ENCODE data around the gene IGSF8.
A peak's percentile ranks its signal among the peaks of the same experiment; 100 is the strongest.

Gene IGSF8, protein sequence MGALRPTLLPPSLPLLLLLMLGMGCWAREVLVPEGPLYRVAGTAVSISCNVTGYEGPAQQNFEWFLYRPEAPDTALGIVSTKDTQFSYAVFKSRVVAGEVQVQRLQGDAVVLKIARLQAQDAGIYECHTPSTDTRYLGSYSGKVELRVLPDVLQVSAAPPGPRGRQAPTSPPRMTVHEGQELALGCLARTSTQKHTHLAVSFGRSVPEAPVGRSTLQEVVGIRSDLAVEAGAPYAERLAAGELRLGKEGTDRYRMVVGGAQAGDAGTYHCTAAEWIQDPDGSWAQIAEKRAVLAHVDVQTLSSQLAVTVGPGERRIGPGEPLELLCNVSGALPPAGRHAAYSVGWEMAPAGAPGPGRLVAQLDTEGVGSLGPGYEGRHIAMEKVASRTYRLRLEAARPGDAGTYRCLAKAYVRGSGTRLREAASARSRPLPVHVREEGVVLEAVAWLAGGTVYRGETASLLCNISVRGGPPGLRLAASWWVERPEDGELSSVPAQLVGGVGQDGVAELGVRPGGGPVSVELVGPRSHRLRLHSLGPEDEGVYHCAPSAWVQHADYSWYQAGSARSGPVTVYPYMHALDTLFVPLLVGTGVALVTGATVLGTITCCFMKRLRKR

DNA sequence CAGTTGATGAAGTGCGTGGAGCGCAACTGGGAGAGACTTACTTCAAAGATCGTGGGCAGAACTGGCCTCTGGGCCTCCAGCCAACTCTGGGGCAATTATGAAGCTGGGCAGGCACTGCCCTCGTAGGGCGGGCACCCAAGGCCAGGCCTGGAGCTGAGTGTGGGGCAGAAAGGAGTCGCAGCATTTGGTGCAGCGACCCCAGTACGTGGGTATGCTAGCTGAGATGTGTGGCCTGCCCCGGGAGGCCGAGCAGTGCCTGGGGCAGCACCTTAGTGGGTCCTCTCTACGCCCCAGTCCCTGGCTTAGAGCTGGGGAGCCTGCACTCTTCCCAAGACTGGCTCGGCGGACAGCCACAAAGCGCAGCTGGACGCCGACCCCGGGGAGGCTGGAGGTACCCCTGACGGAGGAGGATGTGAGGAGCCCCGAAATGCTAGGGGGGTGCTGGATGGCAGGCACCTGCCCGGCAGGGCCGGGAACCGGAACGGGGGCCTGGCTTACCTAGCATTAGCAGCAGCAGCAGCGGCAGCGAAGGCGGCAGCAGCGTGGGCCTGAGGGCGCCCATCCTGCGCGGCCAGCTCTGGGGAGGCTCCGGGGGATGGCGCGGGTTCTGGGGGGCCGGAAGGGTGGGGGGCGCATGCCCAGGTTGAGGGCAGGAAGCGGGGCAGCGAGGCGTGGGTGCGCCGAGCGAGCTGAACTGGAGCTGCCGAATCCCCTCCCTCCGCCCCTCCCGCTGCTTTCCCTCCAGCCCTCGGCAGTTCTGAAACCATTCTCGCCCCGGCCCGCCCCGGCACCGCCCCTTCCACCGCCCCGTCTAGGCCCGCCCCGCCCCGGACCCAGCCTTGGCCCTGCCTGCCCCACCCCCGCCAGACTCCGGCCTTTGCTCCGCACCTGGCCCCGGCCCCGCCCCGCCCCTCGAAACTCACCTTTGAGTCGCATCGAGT is at the start of gene IGSF8:
TSS of gene IGSF8 (minus strand) at position 709 of the 941 bp plus-strand sequence. CDS start at position 562, 147 bp downstream.
- DNase-seq: peak; percentile 95

DNA sequence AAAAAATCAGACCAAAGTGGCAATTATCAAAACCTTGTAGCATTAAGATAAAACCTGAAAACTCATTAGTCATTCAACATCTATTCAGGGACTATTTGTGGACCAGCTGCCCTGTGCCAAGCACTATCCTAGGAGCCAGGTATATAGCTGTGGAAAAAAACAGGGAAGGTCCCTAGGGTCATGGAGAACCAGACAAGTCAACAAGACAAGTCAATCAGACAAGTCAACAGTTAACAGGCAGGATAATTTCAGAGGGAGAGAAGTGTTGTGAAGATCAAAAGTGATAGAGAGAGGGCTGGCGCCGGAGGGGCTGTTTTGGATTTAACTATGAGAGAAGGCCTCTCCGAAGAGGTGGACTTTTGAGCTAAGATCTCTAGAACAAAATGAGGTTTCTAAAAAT is 49.7 kb upstream of the IGSF8 start:
- DNase-seq: no peak

DNA sequence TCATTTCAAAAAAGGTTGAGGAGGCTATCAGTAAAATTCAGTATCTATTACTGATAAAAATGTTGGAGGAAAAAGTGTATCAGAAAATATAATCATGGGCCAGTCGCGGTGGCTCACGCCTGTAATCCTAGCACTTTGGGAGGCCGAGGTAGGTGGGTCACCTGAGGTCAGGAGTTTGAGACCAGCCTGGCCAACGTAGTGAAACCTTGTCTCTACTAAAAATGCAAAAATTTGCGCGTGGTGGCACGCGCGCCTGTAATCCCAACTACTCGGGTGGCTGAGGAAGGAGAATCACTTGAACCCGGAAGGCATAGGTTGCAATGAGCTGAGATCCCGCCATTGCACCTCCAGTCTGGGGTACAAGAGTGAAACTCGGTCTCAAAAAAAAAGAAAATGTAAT is 47.7 kb upstream of the IGSF8 start:
- no peak for DNase-seq

DNA sequence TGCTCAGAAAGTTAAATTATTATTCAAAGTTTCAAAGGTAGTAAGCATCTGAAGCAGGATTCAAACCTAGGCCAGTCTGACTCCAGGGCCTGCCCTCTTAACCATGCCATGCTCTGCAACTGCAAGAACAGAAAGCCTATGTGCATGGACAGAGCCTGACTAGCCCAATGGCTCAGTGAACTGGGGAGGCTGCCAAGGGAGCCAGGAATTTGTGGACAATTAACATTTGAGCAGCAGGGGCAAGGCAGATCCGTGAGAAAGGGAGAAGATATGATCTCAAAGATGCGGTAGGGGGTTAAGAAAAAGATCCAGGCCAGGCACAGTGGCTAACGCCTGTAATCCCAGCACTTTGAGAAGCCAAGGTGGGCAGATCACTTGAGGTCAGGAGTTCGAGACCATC is 46.5 kb upstream of the IGSF8 start:
- DNase-seq: no peak

DNA sequence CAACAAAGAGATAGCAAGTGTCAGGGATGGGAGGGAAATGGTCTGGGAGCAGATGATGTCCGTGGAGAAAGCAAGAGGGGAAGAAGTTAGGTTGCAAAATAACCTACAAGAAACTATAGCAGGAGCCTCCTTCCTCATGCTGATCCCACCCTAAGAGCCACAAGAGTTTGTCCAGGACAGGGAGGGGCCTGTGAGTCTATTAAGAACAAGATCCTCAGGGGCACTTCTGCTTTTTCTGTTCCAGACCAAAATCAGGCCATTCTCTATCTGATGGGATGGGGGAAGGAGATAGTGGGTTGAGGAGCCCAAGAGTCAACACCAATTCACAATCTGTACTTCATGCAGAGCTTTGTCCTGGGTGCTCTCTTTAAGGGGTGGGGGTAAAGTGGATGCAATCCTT is 45.3 kb upstream of the IGSF8 start:
- no peak for DNase-seq

DNA sequence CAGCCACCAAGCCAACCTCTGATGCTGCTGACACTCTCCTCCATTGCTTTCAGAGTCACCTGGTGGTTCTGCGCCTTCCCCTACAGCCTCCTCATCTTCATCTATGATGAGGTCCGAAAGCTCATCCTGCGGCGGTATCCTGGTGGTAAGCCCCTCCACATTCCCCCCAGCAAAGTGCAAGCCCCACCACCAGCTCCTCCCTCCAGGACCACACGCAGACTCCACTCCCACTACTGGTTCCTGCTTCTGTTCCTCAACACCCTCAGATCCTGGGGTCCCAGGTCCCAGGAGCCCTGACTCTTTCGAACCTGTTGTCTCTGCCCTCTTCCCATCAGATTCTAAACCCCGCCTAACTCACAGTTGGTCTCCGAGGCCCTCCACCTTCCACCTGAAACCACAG is 41.4 kb upstream of the IGSF8 start:
- no peak for DNase-seq

DNA sequence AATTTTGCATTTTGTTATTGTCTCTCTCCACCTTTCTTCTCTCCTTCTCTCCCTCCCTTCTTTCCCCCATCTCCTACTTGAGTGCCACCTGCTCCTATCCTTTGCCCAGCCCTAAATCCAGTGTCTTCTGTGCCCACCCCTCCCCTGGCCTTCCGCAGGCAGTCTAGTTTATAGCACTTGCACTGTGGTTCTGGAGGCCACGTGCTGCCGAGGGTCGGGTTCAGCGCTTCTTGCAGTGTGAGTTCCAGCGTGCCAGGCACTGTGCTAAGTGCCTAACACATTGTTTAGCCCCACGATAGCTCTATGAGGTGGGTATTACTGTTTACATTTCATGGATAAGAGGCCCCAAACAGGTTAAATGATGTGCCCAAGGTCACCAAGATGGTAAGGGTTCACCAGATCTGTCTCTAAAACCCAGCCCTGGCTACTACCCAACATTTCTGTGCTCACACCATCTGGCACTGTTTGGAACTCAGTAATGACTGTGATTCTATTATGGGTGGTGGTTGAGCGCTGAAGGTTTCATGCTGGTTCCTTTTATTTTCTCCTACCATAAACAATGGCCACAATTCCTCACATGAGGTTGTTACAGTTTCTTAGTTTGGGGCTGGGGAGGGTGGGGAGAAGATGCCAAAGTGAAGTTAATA is 38.9 kb upstream of the IGSF8 start:
- DNase-seq: no peak

DNA sequence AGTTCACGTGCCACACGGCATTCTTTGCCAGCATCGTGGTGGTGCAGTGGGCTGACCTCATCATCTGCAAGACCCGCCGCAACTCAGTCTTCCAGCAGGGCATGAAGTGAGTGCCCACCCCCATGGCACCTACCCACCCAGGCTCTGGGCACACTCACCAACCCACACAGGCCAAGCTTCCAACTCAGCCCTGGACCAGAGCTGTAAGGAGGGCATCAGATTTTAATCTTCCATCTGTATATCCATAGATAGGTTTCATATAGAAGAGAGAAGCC is 38.4 kb upstream of the IGSF8 start:
- DNase-seq: no peak

DNA sequence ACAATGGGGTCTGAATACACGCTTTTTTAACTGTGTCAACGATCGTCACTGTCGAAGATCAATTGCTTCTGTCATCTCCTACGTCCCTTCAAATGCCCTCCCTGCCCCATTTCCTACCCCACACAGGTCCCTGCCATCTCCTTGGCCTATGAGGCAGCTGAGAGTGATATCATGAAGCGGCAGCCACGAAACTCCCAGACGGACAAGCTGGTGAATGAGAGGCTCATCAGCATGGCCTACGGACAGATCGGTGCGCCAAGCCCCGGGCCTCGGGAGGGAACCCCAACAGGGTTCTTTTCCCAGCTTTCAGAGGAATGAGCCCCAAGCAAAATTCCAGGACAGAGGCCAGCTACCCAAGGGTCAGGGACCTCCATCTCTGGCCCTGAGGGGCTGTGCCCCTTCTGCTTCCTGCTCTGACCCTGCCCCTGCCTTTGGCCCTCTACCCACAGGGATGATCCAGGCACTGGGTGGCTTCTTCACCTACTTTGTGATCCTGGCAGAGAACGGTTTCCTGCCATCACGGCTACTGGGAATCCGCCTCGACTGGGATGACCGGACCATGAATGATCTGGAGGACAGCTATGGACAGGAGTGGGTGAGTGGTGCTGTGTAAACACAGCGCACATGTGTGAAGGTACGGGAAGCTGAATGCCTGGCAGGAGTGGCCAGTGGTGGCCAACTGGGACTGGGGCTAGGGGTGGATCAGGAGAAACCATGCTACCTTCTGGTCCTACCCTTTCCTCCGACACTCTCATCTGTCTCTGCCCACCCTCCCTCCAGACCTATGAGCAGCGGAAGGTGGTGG is 37.9 kb upstream of the IGSF8 start:
- DNase-seq: no peak

DNA sequence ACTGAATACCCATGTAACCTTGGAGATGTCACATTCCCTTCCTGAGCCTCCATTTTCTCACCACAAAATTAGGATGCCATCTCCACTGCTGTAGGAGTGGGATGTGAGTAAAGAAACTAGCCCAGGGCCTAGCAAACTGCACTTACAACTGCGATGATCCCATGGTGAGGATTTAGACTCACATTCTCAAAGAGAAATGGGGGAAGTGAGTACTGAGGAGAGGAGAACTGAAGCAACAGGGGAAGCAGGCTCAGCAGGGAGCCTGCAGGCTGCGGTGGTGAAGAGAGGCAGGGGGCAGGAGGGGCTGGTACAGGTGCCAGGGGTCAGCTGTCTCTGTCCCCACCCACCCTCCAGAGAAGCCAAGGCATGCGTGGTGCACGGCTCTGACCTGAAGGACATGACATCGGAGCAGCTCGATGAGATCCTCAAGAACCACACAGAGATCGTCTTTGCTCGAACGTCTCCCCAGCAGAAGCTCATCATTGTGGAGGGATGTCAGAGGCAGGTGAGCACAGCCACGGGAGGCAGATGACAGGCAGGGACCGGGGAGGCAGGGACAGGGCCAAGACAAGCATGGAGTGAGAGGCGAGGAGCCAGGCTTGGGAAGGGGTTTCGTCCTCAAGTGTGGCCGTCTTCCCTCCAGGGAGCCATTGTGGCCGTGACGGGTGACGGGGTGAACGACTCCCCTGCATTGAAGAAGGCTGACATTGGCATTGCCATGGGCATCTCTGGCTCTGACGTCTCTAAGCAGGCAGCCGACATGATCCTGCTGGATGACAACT is 36.6 kb upstream of the IGSF8 start:
- no peak for DNase-seq

DNA sequence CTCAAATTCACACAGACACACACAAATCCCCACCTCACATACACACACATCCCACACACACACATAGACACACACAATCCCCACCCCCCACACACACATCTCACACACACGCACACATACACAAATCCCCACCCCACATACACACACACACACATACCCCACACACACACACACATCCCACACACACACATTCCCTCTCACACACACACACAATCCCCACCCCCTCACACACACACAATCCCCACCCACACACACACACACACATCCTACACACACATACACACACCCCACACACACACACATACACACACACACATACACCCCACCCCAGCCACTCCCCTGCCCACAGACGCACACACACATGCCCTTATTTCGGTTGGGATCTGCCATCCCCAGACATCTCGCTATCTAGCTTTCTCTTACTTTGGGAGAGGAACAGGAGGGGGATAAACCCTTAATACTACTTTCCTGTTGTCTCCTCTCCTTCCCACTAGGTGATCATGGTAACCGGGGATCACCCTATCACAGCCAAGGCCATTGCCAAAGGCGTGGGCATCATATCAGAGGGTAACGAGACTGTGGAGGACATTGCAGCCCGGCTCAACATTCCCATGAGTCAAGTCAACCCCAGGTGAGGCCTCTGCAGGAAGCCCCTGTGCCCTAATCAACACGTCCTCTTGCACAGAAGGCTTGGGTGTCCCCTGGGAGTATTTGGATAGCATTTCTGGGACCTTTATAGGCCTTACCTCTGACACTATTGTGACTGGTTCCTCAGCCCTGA is 35.8 kb upstream of the IGSF8 start:
- no peak for DNase-seq

DNA sequence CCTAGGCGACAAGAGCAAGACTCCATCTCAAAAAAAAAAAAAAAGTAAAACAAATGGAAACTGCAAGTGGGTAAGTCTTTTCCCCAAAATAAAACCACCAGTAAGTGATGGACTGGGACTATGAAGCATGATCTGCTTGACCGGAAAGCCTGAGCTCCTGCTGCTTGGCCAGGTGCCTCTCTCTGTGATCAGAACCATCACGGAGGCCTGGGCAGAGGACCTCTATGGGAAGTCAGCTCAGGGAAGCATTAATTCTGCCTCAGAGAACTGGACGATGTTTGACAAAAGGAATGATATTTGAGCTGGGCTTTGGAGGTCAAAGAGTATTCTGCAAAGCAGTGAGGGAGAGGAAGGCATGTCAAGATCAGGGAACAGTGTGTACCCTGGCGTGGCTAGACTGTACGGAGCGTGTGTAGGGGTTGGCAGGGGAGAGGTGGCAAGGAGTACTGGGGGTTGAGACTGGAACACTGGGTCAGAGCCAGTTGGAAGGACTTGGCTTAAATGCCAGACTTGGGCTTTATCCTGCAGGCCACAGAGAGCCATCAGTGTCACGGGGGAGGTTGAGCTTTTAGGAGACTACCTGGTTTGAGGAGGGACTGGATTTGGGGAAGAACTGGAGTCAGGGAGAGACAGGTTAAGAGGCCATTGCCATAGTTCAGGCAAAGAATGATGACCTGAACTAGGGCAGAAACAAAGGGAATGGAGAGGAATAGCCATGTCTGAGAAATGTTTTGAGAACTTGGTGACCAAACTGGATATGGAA is 33.6 kb upstream of the IGSF8 start:
- DNase-seq: no peak

DNA sequence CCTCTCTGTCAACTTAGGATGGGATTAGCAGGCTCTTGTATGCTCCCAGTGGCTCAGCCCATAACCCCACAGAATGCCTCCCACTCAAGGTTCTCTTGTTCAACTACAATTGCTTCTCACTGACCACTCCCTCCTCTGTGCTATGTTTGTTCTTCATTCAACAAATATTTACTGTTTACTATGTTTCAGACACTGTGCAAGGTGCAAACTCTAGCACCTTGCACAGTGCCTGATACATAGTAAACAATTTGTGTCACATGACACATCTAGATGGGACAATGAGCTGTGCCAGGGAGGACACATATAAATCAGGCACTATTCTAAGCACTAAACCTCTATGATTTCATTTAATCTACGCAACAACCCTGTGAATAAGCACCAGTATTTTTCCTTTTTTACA is 32.5 kb upstream of the IGSF8 start:
- DNase-seq: no peak

DNA sequence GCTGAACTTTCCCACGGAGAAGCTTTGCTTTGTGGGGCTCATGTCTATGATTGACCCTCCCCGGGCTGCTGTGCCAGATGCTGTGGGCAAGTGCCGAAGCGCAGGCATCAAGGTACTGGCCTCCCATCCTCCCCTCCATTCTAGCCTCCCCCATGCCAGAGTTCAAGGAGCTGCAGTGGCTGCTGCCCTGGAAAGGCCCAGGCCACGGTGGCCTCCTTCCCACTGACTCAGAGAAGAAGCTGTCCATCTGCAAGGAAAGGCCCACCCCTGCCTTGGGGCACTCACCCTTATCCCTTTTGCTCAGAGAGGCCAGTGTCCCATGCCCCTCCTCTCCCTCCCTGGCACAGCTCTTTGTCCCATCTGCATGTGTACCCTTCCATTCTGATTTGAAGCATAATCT is 32.1 kb upstream of the IGSF8 start:
- DNase-seq: no peak

DNA sequence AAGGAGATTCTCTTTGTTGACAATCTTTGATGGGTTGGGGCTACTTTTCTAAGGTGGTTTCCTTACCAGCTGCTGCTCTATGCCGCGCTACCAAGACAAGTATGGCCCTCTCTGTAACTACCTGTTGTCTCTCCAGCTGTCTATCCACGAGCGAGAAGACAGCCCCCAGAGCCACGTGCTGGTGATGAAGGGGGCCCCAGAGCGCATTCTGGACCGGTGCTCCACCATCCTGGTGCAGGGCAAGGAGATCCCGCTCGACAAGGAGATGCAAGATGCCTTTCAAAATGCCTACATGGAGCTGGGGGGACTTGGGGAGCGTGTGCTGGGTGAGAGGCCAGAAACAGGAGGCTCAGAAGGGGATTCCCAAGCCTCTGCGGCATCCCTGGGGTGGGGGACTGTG is 31.5 kb upstream of the IGSF8 start:
- DNase-seq: no peak

DNA sequence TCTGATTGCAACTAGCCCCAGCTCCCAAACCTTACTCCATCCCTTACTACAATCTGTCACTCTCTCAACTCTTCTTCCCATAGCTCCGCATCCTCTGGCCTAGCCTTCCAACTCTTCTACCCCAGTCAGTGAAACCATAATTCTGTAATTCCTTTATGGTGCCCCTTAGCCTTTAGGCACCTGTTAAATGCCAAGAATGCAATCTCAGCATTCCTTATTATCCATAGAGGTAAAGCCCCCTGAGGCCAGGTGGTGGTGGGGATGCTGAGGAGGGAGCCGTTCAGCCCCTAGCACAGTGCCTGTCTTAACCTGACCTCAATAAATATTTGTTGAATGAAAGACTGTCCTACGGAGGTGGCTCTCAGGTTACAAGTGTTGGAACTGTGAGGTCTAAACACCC is 31.1 kb upstream of the IGSF8 start:
- no peak for DNase-seq

DNA sequence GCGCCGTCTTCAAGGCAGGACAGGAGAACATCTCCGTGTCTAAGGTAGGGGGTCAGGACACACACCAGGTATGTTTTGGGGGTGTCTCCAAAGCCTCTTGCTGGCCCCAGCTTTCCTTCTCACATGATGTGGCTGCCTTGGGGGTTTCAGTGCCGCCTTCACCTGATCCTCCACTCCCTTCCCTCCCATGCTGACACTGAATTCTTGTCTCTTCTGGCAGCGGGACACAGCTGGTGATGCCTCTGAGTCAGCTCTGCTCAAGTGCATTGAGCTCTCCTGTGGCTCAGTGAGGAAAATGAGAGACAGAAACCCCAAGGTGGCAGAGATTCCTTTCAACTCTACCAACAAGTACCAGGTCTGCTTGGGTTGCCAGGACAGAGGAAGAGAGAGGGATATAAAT is 30.6 kb upstream of the IGSF8 start:
- DNase-seq: no peak

DNA sequence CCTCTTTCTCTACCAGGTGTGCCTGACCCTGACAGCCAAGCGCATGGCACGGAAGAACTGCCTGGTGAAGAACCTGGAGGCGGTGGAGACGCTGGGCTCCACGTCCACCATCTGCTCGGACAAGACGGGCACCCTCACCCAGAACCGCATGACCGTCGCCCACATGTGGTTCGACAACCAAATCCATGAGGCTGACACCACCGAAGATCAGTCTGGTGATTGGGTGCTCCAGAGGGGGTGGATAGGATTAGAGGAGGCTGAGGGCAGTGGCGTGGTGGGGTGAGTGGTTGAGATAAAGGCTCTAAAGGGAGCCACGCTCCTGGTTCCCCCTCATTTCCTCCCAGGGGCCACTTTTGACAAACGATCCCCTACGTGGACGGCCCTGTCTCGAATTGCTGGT is 30.2 kb upstream of the IGSF8 start:
- no peak for DNase-seq

DNA sequence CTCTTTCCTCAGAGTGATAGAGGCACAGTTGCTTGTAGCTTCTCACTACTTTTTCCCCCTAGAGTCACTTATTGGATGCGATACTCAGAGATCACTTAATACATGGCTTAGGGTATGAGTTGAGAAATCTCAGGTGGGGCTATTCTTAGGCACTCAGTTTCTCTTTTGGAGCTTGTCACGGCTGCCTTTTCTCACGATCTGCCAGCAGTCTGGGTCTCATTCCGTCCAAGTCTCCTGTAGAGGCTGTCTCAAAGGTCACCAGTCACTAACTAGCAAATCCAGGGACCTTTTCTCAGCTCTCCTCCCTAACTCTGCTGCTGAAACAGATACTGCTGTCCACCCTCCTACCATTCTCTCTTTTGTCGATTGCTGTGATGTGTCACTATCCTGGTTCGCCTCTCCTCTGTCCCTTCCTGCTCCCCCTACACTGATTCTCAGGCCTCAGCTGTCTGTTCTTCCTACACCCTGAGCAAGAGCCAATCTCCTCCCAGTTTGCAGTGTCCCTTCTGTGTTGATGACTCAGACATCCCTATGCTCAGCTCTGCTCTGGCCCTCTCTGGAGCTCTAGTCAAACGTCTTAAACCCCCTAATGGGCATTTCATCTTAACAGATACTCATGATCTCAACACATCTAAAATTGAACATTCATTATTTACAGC is 29.6 kb upstream of the IGSF8 start:
- DNase-seq: no peak

DNA sequence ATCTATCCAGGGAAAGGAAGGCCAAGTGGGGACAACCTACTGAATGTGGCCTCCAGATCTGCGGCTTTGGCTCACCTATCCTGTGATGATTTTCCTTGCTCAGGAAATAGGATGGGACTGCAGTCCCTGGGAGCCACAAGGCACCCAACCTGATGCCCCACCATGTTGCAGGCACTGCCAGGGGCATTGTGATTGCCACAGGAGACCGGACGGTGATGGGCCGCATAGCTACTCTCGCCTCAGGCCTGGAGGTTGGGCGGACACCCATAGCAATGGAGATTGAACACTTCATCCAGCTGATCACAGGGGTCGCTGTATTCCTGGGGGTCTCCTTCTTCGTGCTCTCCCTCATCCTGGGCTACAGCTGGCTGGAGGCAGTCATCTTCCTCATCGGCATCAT is 29.0 kb upstream of the IGSF8 start:
- DNase-seq: no peak

Measured in CD4-positive, alpha-beta T cell treated with Interleukin-17A for 1 hour (primary cell).